ENCODE measurements around the gene PCDHGA3. TPM values are rescaled to one million over a fixed set of nuclear protein-coding genes. Genes with fewer than 3 reads are reported as not detected.

The PCDHGA3 gene
- polyA plus RNA-seq, 2 of the 4 experiments (the other 2 are of a cell fraction) = not detected

DNA sequence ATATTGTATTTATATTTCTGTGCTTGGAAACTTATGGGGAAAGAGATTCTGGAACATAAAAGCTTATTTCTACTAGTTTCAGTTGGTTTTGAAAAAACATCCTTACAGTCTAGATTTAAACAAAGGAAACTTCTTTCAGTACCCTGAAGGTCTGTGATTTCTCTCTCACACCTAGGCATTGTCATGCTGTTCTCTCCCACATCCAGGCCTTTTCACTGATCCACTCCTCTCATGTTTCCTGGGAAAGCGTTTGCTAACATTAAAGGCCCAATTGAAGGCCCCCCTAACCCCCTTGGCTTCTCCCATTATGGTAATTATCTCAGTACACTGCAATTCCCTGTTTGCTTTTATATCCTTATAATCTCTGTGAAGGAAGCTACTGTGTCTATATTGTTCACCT is 856 bp upstream of the PCDHGA3 start:
- no peak overlapping the region for H3K4me2 ChIP-seq
- CTCF ChIA-PET = interaction anchor here (0.8 to 1.0 kb wide), 2 partner anchors 215 to 221 kb away, joined by 3 to 4 read pairs; no protein-coding TSS in a partner anchor

DNA sequence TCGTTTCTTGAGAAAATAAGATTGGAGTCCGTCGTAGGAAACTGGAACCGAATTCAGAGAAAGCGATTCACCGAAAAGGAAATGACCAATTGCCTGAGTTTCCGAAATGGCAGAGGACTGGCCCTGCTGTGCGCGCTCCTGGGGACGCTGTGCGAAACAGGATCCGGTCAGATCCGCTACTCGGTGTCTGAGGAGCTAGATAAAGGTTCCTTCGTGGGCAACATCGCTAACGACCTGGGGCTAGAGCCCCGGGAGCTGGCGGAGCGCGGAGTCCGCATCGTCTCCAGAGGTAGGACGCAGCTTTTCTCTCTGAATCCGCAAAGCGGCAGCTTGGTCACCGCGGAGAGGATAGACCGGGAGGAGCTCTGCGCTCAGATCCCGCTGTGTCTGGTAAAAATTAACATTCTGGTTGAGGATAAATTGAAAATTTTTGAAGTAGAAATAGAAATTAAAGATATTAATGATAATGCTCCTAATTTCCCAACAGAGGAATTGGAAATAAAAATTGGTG is 379 bp downstream of the PCDHGA3 start:
- CTCF ChIA-PET = interaction anchor here (0.9 to 2.2 kb wide), 4 partner anchors 39 to 223 kb away, joined by 3 to 8 read pairs (median 6); partner anchors contain the start of gene PCDHGA7
- Histone ChIP-seq H3K4me1 (no peaks in the 10 kb centered on the region), H3K4me3 (no peak overlapping the region), H3K27ac (no peak overlapping the region), H3K4me2 (no peak overlapping the region), H3K9me3 (peaks cover 25% of the 10 kb centered on the region)
- DNase-seq (ENCODE audit: low read depth in 1 of 2, low spot score in 1 of 2) (no peak), FAIRE-seq (no peak), ATAC-seq (no peak)
- TF ChIP-seq CBX2 (IDR thresholded peaks at IDR 0.05; ENCODE audit: borderline replicate concordance, low read depth) = no peak
- TF ChIP-seq RARB (CRISPR knock-in tag; IDR thresholded peaks at IDR 0.05) = no peak
- TF ChIP-seq, protein P1, sequence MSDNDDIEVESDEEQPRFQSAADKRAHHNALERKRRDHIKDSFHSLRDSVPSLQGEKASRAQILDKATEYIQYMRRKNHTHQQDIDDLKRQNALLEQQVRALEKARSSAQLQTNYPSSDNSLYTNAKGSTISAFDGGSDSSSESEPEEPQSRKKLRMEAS (IDR thresholded peaks at IDR 0.05) = no peak
- TF ChIP-seq TP53 (CRISPR knock-in tag; IDR thresholded peaks at IDR 0.05) = no peak
- POLR2A ChIA-PET = no interaction called here
- 80% methylated on average over 31 of the region's 31 CpGs for WGBS (ENCODE audit: missing lambda C conversion rate)

More for the DNA sequence above, 856 bp upstream of the PCDHGA3 start:
- no peak overlapping the region for H3K27ac ChIP-seq
- POLR2A ChIA-PET = no interaction called here
- no peak overlapping the region for H3K4me3 ChIP-seq
- ATAC-seq (no peak), DNase-seq (ENCODE audit: low read depth in 1 of 2, low spot score in 1 of 2) (no peak), FAIRE-seq (no peak)
- no peaks in the 10 kb centered on the region for H3K4me1 ChIP-seq
- peaks cover 37% of the 10 kb centered on the region for H3K9me3 ChIP-seq
- WGBS (ENCODE audit: missing lambda C conversion rate) = 3% methylated on average over 1 of the region's 1 CpG
- TF ChIP-seq, protein P2, sequence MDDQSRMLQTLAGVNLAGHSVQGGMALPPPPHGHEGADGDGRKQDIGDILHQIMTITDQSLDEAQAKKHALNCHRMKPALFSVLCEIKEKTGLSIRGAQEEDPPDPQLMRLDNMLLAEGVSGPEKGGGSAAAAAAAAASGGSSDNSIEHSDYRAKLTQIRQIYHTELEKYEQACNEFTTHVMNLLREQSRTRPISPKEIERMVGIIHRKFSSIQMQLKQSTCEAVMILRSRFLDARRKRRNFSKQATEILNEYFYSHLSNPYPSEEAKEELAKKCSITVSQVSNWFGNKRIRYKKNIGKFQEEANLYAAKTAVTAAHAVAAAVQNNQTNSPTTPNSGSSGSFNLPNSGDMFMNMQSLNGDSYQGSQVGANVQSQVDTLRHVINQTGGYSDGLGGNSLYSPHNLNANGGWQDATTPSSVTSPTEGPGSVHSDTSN (IDR thresholded peaks at IDR 0.05) = no peak
- TF ChIP-seq ZSCAN20 (CRISPR knock-in tag; IDR thresholded peaks at IDR 0.05) (no peak), KDM5A (IDR thresholded peaks at IDR 0.05) (no peak), RARB (CRISPR knock-in tag; IDR thresholded peaks at IDR 0.05) (no peak), ZNF302 (CRISPR knock-in tag; IDR thresholded peaks at IDR 0.05) (no peak), RCOR1 (IDR thresholded peaks at IDR 0.05; ENCODE audit: low read depth, low read length) (no peak), TFCP2L1 (CRISPR knock-in tag; IDR thresholded peaks at IDR 0.05) (no peak), EHMT2 (IDR thresholded peaks at IDR 0.05; ENCODE audit: low read depth) (no peak), FOSB (CRISPR knock-in tag; IDR thresholded peaks at IDR 0.05) (no peak), EP300 (IDR thresholded peaks at IDR 0.05) (no peak), SMC3 (IDR thresholded peaks at IDR 0.05) (no peak), EHF (CRISPR knock-in tag; IDR thresholded peaks at IDR 0.05) (no peak), NR3C1 (IDR thresholded peaks at IDR 0.05) (no peak)
- TF ChIP-seq, protein P3, sequence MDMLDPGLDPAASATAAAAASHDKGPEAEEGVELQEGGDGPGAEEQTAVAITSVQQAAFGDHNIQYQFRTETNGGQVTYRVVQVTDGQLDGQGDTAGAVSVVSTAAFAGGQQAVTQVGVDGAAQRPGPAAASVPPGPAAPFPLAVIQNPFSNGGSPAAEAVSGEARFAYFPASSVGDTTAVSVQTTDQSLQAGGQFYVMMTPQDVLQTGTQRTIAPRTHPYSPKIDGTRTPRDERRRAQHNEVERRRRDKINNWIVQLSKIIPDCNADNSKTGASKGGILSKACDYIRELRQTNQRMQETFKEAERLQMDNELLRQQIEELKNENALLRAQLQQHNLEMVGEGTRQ (IDR thresholded peaks at IDR 0.05) = no peak
- TF ChIP-seq, protein P4, sequence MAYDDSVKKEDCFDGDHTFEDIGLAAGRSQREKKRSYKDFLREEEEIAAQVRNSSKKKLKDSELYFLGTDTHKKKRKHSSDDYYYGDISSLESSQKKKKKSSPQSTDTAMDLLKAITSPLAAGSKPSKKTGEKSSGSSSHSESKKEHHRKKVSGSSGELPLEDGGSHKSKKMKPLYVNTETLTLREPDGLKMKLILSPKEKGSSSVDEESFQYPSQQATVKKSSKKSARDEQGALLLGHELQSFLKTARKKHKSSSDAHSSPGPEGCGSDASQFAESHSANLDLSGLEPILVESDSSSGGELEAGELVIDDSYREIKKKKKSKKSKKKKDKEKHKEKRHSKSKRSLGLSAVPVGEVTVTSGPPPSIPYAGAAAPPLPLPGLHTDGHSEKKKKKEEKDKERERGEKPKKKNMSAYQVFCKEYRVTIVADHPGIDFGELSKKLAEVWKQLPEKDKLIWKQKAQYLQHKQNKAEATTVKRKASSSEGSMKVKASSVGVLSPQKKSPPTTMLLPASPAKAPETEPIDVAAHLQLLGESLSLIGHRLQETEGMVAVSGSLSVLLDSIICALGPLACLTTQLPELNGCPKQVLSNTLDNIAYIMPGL (CRISPR knock-in tag; IDR thresholded peaks at IDR 0.05; ENCODE audit: borderline replicate concordance) = no peak
- TF ChIP-seq, protein P1 (IDR thresholded peaks at IDR 0.05) = no peak
- TF ChIP-seq, protein P5, sequence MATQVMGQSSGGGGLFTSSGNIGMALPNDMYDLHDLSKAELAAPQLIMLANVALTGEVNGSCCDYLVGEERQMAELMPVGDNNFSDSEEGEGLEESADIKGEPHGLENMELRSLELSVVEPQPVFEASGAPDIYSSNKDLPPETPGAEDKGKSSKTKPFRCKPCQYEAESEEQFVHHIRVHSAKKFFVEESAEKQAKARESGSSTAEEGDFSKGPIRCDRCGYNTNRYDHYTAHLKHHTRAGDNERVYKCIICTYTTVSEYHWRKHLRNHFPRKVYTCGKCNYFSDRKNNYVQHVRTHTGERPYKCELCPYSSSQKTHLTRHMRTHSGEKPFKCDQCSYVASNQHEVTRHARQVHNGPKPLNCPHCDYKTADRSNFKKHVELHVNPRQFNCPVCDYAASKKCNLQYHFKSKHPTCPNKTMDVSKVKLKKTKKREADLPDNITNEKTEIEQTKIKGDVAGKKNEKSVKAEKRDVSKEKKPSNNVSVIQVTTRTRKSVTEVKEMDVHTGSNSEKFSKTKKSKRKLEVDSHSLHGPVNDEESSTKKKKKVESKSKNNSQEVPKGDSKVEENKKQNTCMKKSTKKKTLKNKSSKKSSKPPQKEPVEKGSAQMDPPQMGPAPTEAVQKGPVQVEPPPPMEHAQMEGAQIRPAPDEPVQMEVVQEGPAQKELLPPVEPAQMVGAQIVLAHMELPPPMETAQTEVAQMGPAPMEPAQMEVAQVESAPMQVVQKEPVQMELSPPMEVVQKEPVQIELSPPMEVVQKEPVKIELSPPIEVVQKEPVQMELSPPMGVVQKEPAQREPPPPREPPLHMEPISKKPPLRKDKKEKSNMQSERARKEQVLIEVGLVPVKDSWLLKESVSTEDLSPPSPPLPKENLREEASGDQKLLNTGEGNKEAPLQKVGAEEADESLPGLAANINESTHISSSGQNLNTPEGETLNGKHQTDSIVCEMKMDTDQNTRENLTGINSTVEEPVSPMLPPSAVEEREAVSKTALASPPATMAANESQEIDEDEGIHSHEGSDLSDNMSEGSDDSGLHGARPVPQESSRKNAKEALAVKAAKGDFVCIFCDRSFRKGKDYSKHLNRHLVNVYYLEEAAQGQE (IDR thresholded peaks at IDR 0.05) = no peak

All from A549 (cell line).